SHP77 (cell line): Measurements from ENCODE around the gene RIPK4.

ENCODE experiments used
- DNase-seq, 2 experiments: peaks; one replicate each; lab custom pipeline; 2025; lab: John Stamatoyannopoulos, UW

Gene RIPK4

DNA sequence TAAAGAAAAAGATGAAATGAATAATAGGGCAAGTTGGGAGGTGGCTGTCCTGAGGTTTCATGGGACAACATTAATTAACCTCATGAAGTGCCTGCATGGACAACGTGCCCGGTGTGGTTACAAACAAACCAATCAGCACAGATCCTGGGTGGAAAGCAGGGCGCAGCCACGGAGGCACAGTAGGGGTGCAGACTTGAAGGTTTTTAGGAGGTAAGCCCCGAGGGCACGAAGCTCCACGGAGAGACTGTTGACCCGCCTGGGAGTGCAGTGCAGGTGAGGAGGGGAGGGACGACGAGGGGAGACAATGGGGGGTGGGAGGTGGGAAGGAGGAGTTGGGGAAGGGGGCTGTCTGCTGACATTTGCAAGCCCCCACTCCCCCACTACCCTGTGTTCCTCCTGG, 2.3 kb upstream of the RIPK4 start:
- no peak for DNase-seq

DNA sequence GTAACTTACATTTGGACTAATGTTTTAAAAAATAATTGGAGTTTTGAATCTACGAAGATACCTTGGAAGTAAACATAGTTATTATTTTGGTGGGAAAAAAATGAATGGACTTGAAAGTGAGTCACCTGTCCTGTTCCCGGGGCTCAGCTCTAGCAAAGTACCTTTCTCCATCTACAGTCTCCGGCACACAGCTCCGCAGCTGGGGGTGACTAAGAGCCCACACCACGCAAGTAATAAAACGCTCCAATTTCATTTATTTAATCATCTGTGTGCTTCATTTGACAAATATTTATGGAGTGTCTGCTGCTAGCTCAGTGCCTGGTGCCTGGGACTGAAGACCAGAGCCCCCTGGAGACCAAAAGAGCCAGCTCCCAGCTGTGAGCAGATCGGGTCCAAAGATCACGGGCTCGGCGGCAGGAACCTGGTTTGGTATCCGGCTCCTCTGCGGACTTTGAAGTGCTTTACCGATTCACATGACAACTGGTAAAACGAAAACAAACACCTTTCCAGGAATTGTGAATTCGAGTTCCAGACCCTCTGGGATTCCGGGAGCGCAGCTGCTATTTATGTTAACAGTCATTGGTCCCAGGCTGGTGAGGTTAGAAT, 1.7 kb upstream of the RIPK4 start:
- DNase-seq, result peak; percentile 52 to 76

DNA sequence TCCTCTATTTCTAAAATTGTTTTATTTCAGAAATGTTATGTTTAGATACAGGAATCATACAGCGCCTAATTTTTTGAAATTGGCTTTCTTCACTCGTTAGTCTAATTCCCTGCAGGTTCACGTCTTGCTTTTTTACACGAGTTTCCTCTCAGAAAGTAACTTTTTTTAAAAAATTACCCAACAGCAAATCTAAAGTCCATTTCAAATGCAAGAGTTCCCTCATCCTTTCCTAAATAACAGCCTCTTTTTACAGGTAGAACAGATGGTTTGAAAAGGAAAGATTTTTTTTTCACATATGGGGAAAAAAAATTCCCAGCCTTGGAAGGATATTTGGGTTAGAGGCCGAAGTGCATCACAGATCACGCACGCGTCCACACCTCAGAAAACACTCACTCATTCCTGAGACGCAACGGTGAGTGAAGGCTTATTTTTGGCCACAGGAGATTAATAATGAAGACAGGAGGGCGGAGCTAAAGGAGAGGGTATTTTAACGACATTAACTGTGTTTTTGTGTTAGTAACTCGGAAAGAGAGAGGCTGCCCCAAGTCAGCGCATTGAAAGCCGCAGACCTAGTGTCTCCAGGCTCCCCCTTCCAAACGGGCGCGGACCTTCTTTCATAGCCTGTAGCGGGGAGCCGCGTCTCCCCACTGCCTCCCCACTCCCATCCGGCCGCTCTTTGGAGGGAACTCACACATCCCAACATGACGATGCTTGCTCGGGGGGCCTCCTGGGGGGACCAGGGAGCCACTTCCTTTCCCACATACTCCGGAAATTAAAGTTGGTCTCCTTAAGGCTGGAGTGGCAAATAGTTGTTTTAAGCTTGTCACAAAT, 969 bp upstream of the RIPK4 start:
- peak in 1 of 2 experiments; percentile 5 for DNase-seq

DNA sequence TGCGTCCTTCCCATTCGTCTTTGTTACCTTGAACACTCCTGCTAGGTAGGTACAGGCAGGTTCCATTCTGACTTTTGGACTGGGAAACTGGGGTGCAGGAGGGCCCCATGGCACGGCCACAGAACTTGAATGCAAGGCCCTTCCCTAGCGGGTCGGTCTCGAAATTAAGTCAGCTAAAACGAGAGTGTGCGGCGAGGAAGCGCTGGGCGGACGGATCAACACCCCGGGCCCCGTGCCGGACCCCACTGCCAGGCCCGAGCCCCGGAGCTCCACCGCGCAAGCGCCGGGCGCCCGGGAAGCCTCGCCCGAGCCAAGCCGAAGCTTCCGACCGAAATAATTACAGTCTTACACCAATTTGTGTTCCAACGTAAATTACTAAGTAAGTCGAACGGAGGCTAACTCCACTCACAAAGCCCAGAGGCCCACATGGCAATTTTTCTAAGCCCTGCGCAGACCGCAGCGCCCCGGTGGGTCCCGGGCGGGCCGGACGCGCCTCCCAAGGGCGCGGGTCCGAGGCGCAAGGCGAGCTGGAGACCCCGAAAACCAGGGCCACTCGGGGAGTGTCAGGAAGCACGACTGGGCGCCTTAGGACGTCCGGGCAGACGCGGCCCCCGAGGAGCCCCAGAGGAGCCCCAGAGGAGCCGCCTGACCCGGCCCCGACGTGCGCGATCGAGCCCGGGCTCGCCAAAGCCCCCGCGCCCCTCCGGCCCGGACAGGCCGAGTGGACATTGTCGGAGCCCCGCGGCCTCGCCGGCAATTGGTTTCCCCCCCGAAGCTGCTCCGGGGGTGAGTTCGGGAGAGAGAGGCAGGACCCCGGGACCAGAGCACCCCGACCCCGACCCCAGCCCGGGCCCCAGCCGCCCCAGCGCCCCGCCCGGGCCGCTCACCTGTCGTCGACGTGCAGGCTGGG, 624 bp downstream of the RIPK4 start:
- no peak for DNase-seq

DNA sequence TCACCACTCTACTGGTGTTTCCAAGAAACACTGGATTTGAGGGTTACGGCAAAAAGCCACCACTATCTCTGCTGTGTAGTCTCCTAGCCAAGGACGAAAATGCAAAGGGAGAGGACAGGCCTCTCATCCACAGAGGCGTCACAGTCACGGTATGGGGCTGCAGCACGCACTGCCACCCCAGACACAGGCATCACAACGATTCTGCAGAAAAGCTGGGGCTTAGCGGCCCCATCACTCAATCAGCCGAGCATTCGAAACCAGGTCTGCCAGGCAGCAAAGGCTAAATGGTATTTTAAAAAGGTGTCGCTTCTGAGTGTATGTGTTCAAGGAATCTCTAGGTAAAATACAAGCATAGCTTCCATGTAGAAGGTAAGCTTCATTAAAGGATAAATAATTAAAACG, 1.4 kb downstream of the RIPK4 start:
- DNase-seq, result no peak

DNA sequence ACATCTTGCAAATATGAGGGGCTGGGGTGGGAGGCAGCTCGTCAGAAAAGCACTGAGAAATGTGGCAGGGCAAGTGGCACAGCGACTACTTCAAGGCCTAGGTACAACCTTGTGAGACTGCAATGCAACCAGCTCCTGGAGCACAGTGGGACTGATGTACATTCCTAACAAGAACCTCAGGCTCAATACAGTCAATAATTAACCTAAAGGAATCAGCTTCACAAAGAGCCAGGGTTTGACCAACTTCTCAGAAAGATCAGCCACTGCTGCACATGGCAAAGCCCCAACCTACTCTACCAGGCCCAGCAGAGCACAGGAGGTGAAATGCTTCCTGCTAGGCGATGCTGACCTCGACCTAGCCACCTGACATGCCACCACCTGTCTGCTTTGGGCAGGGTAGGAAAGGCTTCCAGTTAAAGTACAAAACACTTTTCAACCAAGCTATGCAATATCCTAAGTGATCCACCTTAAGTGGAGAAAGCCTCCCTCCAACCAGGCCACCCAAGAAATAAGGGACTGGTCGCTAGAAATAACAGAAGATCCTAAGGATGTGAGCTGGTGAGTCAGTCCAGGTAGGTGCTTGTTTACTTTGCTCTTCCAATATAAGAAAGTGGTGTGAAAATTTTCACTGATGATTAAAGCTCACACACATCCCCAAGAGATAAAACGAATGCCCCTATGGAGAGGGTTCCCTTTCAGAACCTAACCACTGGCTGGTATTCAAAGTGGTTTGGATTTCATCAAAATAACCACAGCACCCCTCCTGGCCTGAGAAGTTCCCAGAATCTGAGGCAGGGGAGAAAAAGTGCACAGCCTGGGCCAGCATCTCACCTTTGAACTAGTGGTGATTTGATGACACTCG, 2.1 kb downstream of the RIPK4 start:
- no peak for DNase-seq

DNA sequence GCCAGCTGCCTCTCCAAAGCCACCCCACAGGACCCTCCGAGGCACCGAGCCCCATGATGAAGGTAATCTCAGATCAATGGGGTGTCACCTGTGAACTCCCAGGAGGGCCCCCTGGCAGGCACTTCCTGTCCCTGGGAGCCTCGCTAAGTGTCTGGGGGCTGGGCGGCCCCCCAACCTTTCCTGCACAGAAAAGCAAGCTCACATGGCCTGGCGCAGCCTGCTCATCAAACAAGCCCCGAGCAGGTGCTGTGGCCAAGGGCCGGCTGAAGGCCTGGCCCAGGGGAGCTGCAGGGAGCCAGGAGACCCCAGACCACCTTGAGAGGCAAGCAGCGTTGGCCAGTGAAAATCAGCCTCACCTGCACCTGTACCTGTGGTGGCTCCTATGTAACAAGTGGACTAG, 2.9 kb downstream of the RIPK4 start:
- DNase-seq, result no peak

DNA sequence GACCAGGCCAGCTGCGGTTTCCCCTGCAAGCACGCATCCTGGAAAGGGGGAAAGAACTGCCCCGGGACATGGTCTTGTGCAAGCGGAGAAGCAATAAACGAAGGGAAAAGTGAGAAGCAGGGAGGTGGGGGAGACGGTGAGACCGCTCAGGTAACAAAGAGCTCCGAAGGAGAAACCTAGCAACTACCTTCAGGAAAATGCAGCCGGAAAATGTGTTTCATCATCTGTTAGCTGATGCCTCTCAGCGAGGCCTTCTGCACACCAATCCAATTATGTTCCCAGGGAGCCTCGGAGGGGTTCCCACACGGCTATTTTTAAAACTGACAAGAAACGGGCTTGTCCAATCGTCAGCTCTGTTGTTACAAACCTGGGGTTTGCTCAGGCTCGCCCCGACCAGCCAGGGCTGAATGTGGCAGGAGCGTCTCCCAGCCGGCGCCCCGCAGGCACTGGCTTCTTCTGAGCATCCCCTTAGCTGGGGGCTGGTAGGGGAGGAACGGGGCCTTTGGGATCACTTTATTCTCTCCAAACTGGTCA, 3.4 kb downstream of the RIPK4 start:
- DNase-seq, result no peak

DNA sequence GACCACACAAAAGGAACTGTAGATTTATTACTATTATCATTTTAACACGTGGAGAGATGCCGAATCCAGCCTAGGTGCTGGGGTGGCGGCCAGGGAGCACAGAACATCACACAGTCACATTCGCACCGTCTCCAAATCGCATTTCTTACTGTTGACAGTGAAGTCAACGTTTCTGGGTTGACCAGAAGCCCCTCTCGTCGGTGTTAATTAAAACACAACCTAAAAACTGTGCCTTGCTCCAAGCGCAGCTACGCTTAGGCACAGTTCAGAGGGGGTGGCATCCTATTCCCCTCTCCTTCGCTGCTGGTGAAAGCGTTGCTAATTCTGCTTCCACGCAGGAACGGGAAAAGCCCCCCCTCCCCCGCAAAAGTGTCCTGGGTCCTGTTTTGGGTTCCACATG, 4.1 kb downstream of the RIPK4 start:
- DNase-seq, result no peak

DNA sequence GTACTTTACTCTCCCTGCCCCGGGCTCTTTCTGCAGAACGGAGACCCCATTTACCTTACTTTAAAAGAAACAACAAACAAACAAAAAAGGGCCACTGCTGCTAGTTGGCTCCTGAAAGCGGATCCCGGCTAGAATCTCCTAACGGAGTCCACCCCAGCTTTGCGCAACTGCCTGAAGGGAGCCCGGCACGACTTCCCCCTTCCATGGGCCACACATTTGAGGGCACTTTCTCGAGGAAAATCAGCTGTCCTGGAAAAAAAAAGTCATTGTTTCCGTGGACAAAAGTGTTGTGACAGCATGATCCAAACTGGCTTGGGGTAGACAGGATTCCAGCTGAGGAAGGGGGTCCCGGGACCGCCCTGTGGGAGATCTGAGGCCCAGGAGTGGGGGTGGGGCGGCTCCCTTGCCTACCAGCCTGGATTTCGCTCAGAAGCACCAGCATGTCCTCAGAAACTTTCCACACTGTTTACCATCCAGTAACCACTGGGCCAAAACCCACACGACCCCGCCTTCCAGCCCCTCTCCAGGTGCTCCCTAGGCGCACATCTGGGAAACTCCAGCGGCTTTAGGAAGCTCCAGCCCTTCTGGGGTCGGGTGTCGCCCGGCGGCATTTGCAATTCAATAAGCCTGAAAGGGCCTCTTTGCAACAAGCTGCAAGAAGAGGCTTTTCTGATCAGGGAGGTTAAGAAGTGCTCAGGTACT, 4.8 kb downstream of the RIPK4 start:
- no peak for DNase-seq

DNA sequence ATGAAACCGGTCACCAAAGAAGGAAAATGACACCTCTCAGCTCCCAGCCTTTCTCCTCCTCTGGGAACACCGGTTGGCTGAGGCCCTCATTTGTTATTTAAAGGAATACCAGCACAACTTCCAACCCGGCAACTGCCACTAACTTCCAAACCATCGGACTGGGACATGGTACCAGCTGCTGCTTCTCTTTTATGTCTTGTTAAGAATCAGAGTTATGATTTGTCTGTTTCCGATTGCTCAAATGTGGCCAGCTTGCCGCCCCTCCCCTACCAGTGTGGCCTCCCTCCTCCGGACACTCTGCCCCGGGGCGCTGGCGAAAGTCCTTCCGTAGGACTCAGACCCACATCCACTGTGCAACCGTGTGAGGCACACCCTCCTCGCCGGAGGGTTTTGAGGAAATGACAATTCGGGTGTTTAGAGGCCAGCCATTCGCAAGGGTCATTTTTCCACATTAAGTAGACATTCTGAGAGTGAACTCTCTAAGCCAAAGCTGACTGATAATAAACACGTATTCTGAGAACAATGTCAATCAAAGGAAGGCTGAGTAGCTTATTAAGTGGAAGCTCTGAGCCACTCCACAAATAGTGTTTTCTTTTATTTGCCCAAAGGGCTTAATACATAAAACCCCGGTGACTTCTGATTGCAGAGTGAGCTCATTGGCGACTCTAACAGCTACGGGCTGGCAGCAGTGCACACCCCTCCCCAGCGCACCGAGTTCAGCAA, 5.5 kb downstream of the RIPK4 start:
- DNase-seq, result no peak

DNA sequence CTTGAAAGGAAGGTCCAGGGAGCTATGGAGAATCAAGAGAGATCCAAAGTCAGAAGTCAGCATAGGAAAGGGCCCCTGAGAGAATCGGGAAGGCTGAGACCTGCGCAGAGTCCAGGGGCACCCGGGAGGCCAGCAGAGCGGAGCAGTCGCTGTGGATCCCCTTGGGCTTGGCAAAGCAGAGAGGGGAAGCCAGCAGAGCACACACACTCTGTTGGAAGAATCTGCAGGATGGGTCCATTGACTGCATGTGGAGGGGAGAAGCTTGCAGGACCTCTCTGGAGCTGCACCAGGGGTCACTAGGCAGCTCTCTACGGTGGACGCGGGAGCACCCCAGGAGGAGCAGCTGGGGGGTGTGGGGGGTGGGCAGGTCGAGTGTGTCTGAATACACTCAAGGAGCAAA, 6.4 kb downstream of the RIPK4 start:
- no peak for DNase-seq

DNA sequence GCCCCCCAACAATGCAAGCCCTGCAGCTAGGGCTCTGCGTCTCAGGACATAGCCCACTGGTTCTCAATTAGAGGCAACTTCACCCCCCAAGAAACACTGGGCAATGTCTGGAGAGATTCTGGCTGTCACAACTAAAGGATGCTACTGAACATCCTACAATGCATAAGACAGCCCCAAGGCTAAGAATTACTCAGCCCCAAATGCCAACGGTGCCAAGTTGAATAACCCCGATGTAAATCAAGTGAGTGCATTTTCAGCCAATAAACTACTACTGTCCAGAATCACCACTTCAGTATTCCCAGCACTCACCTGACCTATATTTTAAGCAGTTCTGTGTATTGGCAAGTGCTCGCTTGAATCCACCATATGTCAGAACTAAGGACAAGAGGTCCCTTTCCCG, 6.9 kb downstream of the RIPK4 start:
- no peak for DNase-seq

DNA sequence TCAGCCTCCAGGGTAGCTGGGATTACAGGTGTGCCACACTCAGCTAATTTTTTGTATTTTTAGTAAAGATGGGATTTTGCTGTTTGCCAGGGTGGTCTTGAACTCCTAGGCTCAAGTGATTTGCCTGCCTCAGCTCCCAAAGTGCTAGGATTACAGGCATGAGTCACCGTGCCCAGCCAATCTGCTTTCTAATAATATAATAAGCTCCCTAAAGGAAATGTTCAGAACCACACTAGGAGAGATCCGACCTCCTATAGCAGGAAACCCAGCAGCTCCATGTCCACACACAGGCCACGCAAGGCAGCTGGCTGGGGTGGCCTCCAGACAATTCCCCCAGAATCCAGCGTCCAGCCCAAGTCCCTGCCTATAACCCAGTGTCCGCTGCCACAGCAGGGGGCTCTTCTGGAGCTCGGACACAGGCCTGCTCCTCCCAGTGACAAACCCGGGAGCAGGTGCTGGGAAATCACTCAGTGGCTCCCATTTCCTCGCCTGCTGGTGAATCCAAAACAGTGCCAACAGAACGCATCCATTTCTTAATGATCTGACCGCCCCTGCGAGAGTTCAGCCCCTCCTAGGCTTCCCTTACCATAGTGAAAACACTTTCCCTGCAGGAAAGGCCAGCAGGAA, 7.5 kb downstream of the RIPK4 start:
- no peak for DNase-seq

DNA sequence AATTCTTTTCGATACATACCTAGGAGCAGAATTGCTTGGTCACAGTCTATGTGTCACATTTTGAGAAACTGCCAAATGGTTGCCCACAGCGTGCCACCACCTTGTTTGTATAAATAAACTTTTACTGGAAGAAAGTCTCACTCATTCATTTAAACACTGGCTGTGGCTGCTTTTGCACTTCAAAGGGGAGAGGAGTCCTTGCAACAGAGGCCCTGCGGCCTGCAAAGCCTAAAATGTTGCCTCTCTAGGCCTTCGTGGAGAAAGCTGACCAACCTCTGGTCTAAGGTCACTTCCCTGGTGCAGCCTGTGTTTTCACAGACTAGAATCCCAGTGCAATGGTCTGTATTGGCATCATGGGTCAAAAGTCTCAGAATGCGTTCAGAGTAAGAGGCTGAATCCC, 8.3 kb downstream of the RIPK4 start:
- no peak for DNase-seq

DNA sequence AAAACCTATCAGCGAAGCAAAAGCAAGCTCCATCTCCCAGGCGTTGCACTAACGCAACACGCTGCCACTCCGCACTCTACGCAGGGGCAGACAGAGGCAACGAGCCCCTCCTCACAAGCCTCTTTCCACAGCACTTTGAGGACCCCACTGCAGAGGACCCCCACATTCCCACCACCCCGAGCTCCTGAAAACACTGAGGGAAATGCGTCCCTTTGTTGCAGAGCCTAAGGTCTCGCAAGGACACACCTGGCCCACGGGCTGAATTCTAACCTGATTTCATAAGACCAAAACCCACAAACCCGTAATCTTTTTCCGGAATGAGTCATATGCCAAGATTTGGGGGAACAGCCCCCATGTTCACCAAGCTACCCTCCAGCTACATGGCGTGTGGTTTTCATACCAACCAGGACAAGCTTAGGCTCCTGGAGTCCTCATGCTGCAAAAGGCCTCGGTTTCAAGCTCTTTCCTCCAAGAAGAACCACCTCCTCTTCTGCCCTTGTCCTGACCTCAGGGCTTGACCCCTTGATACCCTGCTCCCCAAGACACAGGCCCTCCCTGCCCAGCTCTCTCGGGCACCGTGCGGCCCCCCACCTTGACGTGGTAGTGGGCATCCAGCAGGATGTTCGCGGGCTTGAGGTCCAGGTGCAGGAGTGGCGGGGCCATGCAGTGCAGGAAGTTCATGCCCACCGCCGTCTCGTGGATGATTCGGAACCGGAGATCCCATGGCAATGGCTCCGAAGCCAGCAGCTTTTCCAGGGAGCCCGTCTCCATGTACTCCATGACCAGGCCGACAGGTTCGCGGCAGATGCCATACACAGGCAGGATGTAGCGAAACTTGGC, 10.7 kb downstream of the RIPK4 start:
- no peak for DNase-seq

DNA sequence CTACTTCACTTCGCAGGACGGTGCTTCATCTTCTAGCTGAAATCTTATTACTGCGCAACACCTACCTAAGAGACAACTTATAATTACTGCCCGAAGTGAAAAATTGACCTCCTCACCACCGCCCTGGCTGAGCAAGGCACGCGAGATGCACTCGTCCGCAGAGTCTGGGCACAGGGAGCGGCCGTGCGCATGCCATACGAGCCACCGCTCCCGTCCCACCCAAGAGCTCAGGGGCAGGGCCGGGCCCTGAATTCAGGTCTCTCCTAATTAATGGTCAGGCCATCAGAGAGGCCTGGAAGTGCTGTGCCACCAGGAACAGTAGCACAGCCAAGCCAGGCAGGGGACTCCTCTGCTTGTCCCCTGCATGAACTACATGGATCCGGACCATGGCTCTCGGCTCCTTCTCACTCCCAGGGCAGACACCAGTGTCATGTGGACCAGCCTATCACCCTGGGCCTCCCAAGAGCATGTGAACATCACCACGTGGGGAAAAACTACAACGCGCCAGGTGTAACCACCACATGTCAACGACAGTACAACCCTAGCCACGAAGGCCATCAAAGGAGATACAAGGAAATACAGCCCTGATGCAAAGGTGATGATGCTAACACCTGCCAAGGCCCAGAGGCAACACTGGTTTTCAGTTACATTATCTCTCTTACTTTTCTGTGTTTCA, 11.5 kb downstream of the RIPK4 start:
- DNase-seq, result no peak

DNA sequence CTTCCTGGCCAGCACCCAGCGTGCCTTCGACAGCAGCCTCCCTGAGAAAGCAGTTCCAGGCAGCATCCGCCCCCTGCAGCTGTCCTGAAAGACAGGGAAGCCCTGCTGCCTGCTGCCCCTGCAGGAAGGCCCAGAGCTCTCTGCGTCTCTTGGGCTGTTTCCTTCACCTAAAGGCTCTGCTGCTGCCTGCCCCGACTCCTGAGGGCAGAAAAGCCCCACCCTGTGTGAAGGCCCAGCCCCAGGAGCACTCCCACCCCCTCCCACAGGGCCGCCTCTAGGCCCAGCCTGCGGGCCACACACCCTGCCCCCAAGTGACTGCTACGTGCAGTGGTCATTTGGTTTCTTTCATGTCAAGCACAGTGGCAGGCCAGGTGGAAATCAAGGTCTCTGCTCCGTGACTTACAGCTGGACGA, 12.4 kb downstream of the RIPK4 start:
- no peak for DNase-seq
